DMS 273 (cell line): ENCODE measurements around the gene GPR137C.

ENCODE experiments used
- DNase-seq: peaks from one replicate; lab custom pipeline; 2025; ENCODE audit not compliant: unreplicated experiment; lab: John Stamatoyannopoulos, UW

The GPR137C gene

GRCh38 chr14:52552063-52552988, at the start of gene GPR137C, which contains the start of gene TXNDC16:
TSS of gene GPR137C (plus strand) at chr14:52552836. CDS start at chr14:52553148, 312 bp downstream.
TSS of gene TXNDC16 (minus strand) at chr14:52552505. CDS start at chr14:52543557, 8,948 bp downstream.
- peak; percentile 100 for DNase-seq

- DNase-seq: no peak
Measured at GRCh38 chr14:52513249-52513648, 39.4 kb upstream of the GPR137C start.

- DNase-seq: no peak
Measured at GRCh38 chr14:52514046-52514811, 38.4 kb upstream of the GPR137C start.

- DNase-seq: no peak
Measured at GRCh38 chr14:52522033-52522432, 30.6 kb upstream of the GPR137C start.

GRCh38 chr14:52522581-52523345, 29.9 kb upstream of the GPR137C start:
- DNase-seq: no peak

- no peak for DNase-seq
Measured at GRCh38 chr14:52527052-52527451, 25.6 kb upstream of the GPR137C start.

- DNase-seq: no peak
Measured at GRCh38 chr14:52531481-52531880, 21.2 kb upstream of the GPR137C start.

GRCh38 chr14:52536269-52536668, 16.4 kb upstream of the GPR137C start:
- DNase-seq: no peak

- DNase-seq: no peak
Measured at GRCh38 chr14:52538623-52539022, 14.0 kb upstream of the GPR137C start.

- no peak for DNase-seq
Measured at GRCh38 chr14:52545584-52546317, 6.9 kb upstream of the GPR137C start.

- no peak for DNase-seq
Measured at GRCh38 chr14:52546318-52546670, 6.3 kb upstream of the GPR137C start.

- no peak for DNase-seq
Measured at GRCh38 chr14:52547027-52547426, 5.6 kb upstream of the GPR137C start.

GRCh38 chr14:52547526-52547925, 5.1 kb upstream of the GPR137C start:
- no peak for DNase-seq

- DNase-seq: no peak
Measured at GRCh38 chr14:52550661-52551060, 2.0 kb upstream of the GPR137C start.

GRCh38 chr14:52551205-52551604, 1.4 kb upstream of the GPR137C start:
- DNase-seq: no peak

- DNase-seq: peak; percentile 67
Measured at GRCh38 chr14:52551696-52552062, 957 bp upstream of the GPR137C start.

- DNase-seq: peak; percentile 68
Measured at GRCh38 chr14:52553002-52553670, 500 bp downstream of the GPR137C start.

- DNase-seq: peak; percentile 90
Measured at GRCh38 chr14:52553671-52554575, 1.3 kb downstream of the GPR137C start.

- no peak for DNase-seq
Measured at GRCh38 chr14:52558688-52559087, 6.1 kb downstream of the GPR137C start.
